Liver (tissue), 9 donors: Measurements from ENCODE around the gene KSR2. TPM values are rescaled to one million over a fixed set of nuclear protein-coding genes. Genes with fewer than 3 reads are reported as not detected.

Source experiments
- DNase-seq: peaks from one replicate; pipeline ENCODE4 v3.0.0-alpha.2; 2017; ENCODE audit warnings: low spot score
- H3K27ac ChIP-seq, 2 donors: one replicate each; pipeline ENCODE4 v1.7.0; 2013; ENCODE audit warnings: inconsistent platforms in 2 of 2, low read length in 2 of 2, control low read depth in 1 of 2, low read depth in 1 of 2, mild to moderate bottlenecking in 1 of 2
- H3K27me3 ChIP-seq, 4 donors: one replicate each; pipeline versions ENCODE4 v1.6.1 to v1.7.0; 2013; ENCODE audit warnings: low read length in 3 of 4, inconsistent platforms in 1 of 4, mild to moderate bottlenecking in 1 of 4, moderate library complexity in 1 of 4; ENCODE audit not compliant: control insufficient read depth in 4 of 4, insufficient read depth in 4 of 4
- H3K36me3 ChIP-seq, 4 donors: one replicate each; pipeline versions ENCODE4 v1.6.1 to v1.7.0; 2013; ENCODE audit warnings: low read length in 3 of 4, mild to moderate bottlenecking in 3 of 4, low read depth in 1 of 4, moderate library complexity in 1 of 4; ENCODE audit not compliant: control insufficient read depth in 4 of 4, insufficient read depth in 3 of 4
- H3K4me1 ChIP-seq, 4 donors: one replicate each; pipeline versions ENCODE4 v1.6.1 to v1.7.0; 2013; ENCODE audit warnings: low read length in 3 of 4, mild to moderate bottlenecking in 3 of 4, moderate library complexity in 1 of 4; ENCODE audit not compliant: control insufficient read depth in 4 of 4, insufficient read depth in 4 of 4
- H3K4me3 ChIP-seq, 3 donors: one replicate each; pipeline versions ENCODE4 v1.6.1 to v1.7.0; 2013; ENCODE audit warnings: low read length in 3 of 3, control low read depth in 1 of 3, low read depth in 1 of 3, mild to moderate bottlenecking in 1 of 3
- H3K9ac ChIP-seq, 2 donors: one replicate each; pipeline ENCODE4 v1.7.0; 2013; ENCODE audit warnings: low read length in 2 of 2, mild to moderate bottlenecking in 2 of 2, moderate library complexity in 2 of 2, control low read depth in 1 of 2, low read depth in 1 of 2
- H3K9me3 ChIP-seq, 4 donors: one replicate each; pipeline versions ENCODE4 v1.6.1 to v1.7.0; 2013; ENCODE audit warnings: low read length in 3 of 4; ENCODE audit not compliant: control insufficient read depth in 4 of 4
- EGR1 ChIP-seq, 2 donors: IDR thresholded peaks; 2 replicates each; pipeline ENCODE4 v1.6.1; 2016 to 2018; ENCODE audit warnings: antibody characterized with exemption in 2 of 2, low read depth in 2 of 2
- FOXA1 ChIP-seq: IDR thresholded peaks from 2 replicates; pipeline ENCODE4 v1.6.1; 2016; ENCODE audit warnings: antibody characterized with exemption
- FOXA2 ChIP-seq: IDR thresholded peaks from 2 replicates; pipeline ENCODE4 v1.6.1; 2016; ENCODE audit warnings: antibody characterized with exemption
- HNF4A ChIP-seq, 2 donors: conservative IDR thresholded peaks; 2 replicates each; pipeline ENCODE4 v1.6.1; 2016; ENCODE audit warnings: antibody characterized with exemption in 2 of 2, mild to moderate bottlenecking in 2 of 2
- HNF4G ChIP-seq: IDR thresholded peaks from 2 replicates; pipeline ENCODE4 v1.6.1; 2016; ENCODE audit warnings: antibody characterized with exemption
- JUND ChIP-seq, 2 donors: IDR thresholded peaks; 2 replicates each; pipeline ENCODE4 v1.6.1; 2016; ENCODE audit warnings: antibody characterized with exemption in 2 of 2
- MAX ChIP-seq: IDR thresholded peaks from 2 replicates; pipeline ENCODE4 v1.6.1; 2016; ENCODE audit warnings: antibody characterized with exemption
- RAD21 ChIP-seq, 2 donors: IDR thresholded peaks; 2 replicates each; pipeline ENCODE4 v1.6.1; 2016; ENCODE audit warnings: antibody characterized with exemption in 2 of 2, mild to moderate bottlenecking in 2 of 2
- RXRA ChIP-seq, 2 donors: IDR thresholded peaks; 2 replicates each; pipeline ENCODE4 v1.6.1; 2017 to 2018; ENCODE audit warnings: antibody characterized with exemption in 2 of 2, mild to moderate bottlenecking in 1 of 2
- SP1 ChIP-seq: IDR thresholded peaks from 2 replicates; pipeline ENCODE4 v1.6.1; 2018; ENCODE audit warnings: antibody characterized with exemption, mild to moderate bottlenecking
- TAF1 ChIP-seq: conservative IDR thresholded peaks from 2 replicates; pipeline ENCODE4 v1.6.1; 2016; ENCODE audit warnings: antibody characterized with exemption, mild to moderate bottlenecking
- ZBTB33 ChIP-seq: IDR thresholded peaks from 2 replicates; pipeline ENCODE4 v1.6.1; 2016; ENCODE audit warnings: antibody characterized with exemption
- WGBS: extraction: QIAGEN DNeasy Blood & Tissue Kit; methylation state at CpG from one replicate; pipeline ENCODE4 v1.1.7; 2013; 5-methylcytosine and 5-hydroxymethylcytosine counted together
- polyA plus RNA-seq, 2 donors: library from polyadenylated mRNA; stranded (reverse) in 1 of 2; unstranded in 1 of 2; fragments of 200-250 nt in 1 of 2; fragments of >200 nt in 1 of 2; fragmentation: Nextera tagmentation in 1 of 2; extraction: Ambion mirVana in 1 of 2; gene quantifications; one replicate each; pipeline versions ENCODE4 v1.2.1 to v1.2.3, GENCODE V29; 2013 to 2015
- total RNA-seq, 2 donors: library from RNA; depleted of rRNA; stranded (reverse); fragments of >200 nt; gene quantifications; one replicate each; pipeline ENCODE4 v1.2.3, GENCODE V29; 2014
- TF ChIP-seq, protein P1 (sequence below): IDR thresholded peaks from 2 replicates; pipeline ENCODE4 v1.6.1; 2016; ENCODE audit warnings: antibody characterized with exemption, mild to moderate bottlenecking
- TF ChIP-seq, protein P2 (sequence below): fragments of 150-350 bp; IDR thresholded peaks from 2 replicates; pipeline ENCODE4 v1.5.1; 2017; ENCODE audit warnings: improper control_type of control experiment, low read depth, low read length; ENCODE audit not compliant: missing input control
- donor health status: healthy.
- donor health status: healthy.
- donor health status: healthy.
- donor health status: healthy.
- donor health status: healthy.

KSR2 gene
- total and polyA plus RNA-seq, 4 donors, result under 0.01 to 0.02 (median under 0.01) TPM; not detected in 1

DNA sequence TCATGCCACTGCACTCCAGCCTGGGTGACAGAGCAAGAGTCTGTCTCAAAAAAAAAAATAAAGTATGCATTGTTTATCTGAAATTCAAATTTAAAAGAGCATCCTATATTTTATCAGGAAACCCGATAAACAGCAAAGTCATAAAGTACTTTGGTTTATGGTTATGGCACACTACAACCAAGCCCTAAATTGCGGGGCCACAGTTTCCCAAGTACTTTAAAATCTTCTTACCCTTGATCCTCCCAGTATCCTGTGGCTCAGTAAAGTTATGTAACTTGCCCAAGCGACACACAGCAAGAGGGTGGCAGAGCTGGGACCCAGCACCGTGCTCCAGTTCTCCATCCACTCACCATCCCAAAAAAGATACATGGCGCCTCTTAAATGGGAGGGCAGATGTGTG, 35.2 kb downstream of the KSR2 start:
- no peak overlapping the region for H3K9ac ChIP-seq
- no peak for TF ChIP-seq MAX
- no peaks in the 10 kb centered on the region for H3K4me1 ChIP-seq
- 87% methylated on average over 5 of the region's 5 CpGs for WGBS
- peaks cover 0 to 2% (median 0%) of the 10 kb centered on the region in 4 donors for H3K27me3 ChIP-seq
- DNase-seq, result no peak
- no peaks in the 10 kb centered on the region for H3K36me3 ChIP-seq
- H3K27ac ChIP-seq, result no peak overlapping the region
- H3K4me3 ChIP-seq, result no peak overlapping the region
- peaks cover 0 to 3% (median 1%) of the 10 kb centered on the region in 4 donors for H3K9me3 ChIP-seq

DNA sequence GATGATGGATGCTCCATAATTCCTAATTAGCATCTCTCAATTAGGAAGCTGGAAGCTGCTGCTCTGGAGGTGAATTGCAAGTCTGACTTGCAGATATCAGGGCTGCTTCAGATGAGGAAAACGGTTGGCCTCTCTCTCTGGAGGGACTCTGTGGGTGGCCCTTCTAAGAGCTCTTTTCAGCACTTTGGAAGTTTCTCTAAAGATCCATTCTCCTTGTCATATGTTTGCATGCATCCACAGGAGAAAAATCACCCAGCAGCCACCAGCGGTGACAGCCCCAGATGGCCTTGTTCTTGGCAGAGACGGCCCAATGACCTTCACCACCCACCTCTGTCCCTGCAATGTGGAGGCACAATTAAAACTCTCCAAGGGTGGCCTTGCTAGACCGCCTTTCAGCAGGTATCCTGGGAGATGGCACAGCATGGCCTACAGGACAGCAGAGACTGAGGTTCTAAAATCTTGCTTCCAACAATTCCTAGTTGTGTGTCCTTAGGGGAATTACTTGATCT, 42.3 kb downstream of the KSR2 start:
- no peaks in the 10 kb centered on the region for H3K4me1 ChIP-seq
- TF ChIP-seq HNF4G (no peak), ZBTB33 (no peak), SP1 (no peak), MAX (no peak), HNF4A (conservative IDR thresholded peaks at IDR 0.05) (no peak), RXRA (IDR thresholded peaks at IDR 0.05) (no peak), JUND (IDR thresholded peaks at IDR 0.05) (no peak), FOXA2 (no peak), FOXA1 (no peak), EGR1 (IDR thresholded peaks at IDR 0.05; ENCODE audit: low read depth in 2 of 2) (no peak), TAF1 (no peak), RAD21 (IDR thresholded peaks at IDR 0.05) (no peak)
- TF ChIP-seq, protein P1, sequence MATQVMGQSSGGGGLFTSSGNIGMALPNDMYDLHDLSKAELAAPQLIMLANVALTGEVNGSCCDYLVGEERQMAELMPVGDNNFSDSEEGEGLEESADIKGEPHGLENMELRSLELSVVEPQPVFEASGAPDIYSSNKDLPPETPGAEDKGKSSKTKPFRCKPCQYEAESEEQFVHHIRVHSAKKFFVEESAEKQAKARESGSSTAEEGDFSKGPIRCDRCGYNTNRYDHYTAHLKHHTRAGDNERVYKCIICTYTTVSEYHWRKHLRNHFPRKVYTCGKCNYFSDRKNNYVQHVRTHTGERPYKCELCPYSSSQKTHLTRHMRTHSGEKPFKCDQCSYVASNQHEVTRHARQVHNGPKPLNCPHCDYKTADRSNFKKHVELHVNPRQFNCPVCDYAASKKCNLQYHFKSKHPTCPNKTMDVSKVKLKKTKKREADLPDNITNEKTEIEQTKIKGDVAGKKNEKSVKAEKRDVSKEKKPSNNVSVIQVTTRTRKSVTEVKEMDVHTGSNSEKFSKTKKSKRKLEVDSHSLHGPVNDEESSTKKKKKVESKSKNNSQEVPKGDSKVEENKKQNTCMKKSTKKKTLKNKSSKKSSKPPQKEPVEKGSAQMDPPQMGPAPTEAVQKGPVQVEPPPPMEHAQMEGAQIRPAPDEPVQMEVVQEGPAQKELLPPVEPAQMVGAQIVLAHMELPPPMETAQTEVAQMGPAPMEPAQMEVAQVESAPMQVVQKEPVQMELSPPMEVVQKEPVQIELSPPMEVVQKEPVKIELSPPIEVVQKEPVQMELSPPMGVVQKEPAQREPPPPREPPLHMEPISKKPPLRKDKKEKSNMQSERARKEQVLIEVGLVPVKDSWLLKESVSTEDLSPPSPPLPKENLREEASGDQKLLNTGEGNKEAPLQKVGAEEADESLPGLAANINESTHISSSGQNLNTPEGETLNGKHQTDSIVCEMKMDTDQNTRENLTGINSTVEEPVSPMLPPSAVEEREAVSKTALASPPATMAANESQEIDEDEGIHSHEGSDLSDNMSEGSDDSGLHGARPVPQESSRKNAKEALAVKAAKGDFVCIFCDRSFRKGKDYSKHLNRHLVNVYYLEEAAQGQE, result no peak
- TF ChIP-seq, protein P2, sequence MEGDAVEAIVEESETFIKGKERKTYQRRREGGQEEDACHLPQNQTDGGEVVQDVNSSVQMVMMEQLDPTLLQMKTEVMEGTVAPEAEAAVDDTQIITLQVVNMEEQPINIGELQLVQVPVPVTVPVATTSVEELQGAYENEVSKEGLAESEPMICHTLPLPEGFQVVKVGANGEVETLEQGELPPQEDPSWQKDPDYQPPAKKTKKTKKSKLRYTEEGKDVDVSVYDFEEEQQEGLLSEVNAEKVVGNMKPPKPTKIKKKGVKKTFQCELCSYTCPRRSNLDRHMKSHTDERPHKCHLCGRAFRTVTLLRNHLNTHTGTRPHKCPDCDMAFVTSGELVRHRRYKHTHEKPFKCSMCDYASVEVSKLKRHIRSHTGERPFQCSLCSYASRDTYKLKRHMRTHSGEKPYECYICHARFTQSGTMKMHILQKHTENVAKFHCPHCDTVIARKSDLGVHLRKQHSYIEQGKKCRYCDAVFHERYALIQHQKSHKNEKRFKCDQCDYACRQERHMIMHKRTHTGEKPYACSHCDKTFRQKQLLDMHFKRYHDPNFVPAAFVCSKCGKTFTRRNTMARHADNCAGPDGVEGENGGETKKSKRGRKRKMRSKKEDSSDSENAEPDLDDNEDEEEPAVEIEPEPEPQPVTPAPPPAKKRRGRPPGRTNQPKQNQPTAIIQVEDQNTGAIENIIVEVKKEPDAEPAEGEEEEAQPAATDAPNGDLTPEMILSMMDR, result no peak
- DNase-seq, result no peak
- no peak overlapping the region for H3K27ac ChIP-seq
- H3K9me3 ChIP-seq, result peaks cover 0 to 2% (median under 1%) of the 10 kb centered on the region in 4 donors
- 81% methylated on average over 4 of the region's 4 CpGs for WGBS
- H3K36me3 ChIP-seq, result no peaks in the 10 kb centered on the region
- H3K9ac ChIP-seq, result no peak overlapping the region
- H3K27me3 ChIP-seq, result no peaks in the 10 kb centered on the region
- no peak overlapping the region for H3K4me3 ChIP-seq
